Keratinocyte (primary cell): ENCODE measurements around the gene SH3BP1.

Experiments
- CTCF ChIP-seq, 3 experiments: IDR thresholded peaks in 1 of 3; conservative IDR thresholded peaks in 1 of 3; optimal IDR thresholded peaks in 1 of 3; 2 replicates in 2 of 3; 3 replicates in 1 of 3; pipeline versions ENCODE3 to v1.5.1; 2011; ENCODE audit warnings: low read length in 3 of 3, mild to moderate bottlenecking in 3 of 3, moderate library complexity in 2 of 3, control low read depth in 1 of 3, inconsistent platforms in 1 of 3; ENCODE audit not compliant: insufficient read depth in 2 of 3; ENCODE audit errors: extremely low read depth in 1 of 3
- EZH2 ChIP-seq: IDR thresholded peaks from one replicate; pipeline ENCODE4 v1.6.1; 2012; ENCODE audit warnings: inconsistent platforms, mild to moderate bottlenecking, low read length, moderate library complexity

GRCh38 chr22:37611207-37611606, 28.3 kb upstream of the SH3BP1 start:
- TF ChIP-seq EZH2 (no peak), CTCF (optimal IDR thresholded peaks at IDR 0.05 in 1 of 3, IDR thresholded peaks at IDR 0.05 in 1 of 3, conservative IDR thresholded peaks at IDR 0.05 in 1 of 3; ENCODE audit: extremely low read depth in 1 of 3, insufficient read depth in 2 of 3, low read length in 3 of 3) (no peak)
